Measurements from ENCODE around the gene DMRT2. TPM values are rescaled to one million over a fixed set of nuclear protein-coding genes. Genes with fewer than 3 reads are reported as not detected.
A peak's percentile ranks its signal among the peaks of the same experiment; 100 is the strongest.

Gene DMRT2
- not detected for total RNA-seq

DNA sequence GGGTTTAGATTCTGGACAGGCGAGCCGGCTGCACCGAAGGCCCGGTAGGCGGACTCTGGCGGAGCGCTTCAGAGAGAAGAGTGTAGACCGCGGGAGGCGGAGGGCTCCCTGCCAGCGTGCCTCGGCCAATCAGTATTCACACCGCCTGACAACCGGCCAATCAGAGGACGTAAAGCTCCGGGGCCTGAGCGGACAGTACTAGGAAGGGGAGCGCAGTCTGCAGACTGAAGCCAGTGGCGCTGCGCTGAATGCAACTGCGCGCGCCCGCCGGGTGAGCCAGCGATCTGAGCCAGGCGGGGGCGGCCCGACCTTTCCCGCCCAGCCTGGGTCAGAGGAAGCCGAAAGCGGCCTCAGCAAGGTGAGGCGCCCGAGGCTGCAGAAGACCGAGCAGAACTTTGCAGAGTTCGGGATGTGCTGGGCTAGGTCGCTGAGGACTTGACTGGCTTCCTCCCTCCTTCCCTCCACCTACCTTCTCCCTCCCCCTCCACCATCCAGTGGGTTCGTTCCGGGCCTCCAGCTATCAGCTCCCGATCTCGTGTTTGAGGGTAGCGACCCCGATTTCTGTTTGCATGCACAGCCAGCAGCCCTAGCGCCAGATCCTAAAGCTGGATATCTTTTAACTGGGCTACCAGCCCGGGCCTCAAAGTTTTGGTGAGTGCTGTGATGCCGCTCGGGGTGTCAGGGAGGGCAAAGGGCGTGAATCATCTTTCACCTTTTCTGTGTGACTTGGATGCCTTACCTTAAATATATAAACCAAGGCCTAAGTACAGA lies at the start of gene DMRT2:
DMRT2 (plus strand) TSS at position 233 of the 771 bp plus-strand sequence. CDS start 1,257 bp downstream, outside the sequence.
- peaks cover 24% of the 10 kb centered on the region for H3K4me1 Mint-ChIP-seq
- peak; percentile 78 for ATAC-seq (replicated peaks)
- peak within 1 kb of the TSS; percentile 84 for H3K4me3 Mint-ChIP-seq
- no peak within 1 kb of the TSS for H3K27ac Mint-ChIP-seq
- H3K36me3 Mint-ChIP-seq (ENCODE audit: low read depth) = peaks cover 11% of the 10 kb centered on the region
- no peaks in the 10 kb centered on the region for H3K9me3 Mint-ChIP-seq
- peaks cover 74% of the 10 kb centered on the region for H3K27me3 Mint-ChIP-seq

- Mint-ChIP-seq H3K36me3 (ENCODE audit: low read depth) (no peaks in the 10 kb centered on the region), H3K27ac (no peak overlapping the region), H3K4me1 (no peaks in the 10 kb centered on the region), H3K27me3 (peaks cover 5% of the 10 kb centered on the region), H3K4me3 (no peak overlapping the region), H3K9me3 (no peaks in the 10 kb centered on the region)
- no peak for ATAC-seq (replicated peaks)
These were observed 48.3 kb upstream of the DMRT2 start for GRCh38 chr9:1001838-1002237.

DNA sequence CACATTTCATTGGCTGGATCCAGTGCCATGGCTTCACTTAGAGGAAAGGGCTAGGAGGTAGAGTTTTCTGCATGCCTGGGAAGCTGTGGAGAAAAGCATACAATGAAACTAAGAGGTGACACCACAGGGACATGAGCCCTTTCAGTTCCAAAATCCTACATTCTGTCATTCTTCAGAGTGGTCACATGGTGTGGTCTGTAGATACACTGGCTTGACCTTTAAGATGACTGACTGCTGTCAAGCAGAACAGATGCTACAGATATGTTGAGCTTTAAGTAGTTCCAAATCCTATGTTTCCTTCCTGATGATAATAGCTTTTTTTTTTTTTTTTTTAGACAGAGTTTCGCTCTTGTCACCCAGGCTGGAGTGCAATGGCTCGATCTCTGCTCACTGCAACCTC lies 47.5 kb upstream of the DMRT2 start:
- ATAC-seq (replicated peaks) = no peak
- Mint-ChIP-seq H3K27me3 (peaks cover 8% of the 10 kb centered on the region), H3K4me1 (no peaks in the 10 kb centered on the region), H3K36me3 (ENCODE audit: low read depth) (no peaks in the 10 kb centered on the region), H3K27ac (no peak overlapping the region), H3K9me3 (no peaks in the 10 kb centered on the region), H3K4me3 (no peak overlapping the region)

- peaks cover 14% of the 10 kb centered on the region for H3K27me3 Mint-ChIP-seq
- ATAC-seq (replicated peaks) = peak; percentile 35
- no peaks in the 10 kb centered on the region for H3K36me3 Mint-ChIP-seq (ENCODE audit: low read depth)
- no peaks in the 10 kb centered on the region for H3K9me3 Mint-ChIP-seq
- H3K4me1 Mint-ChIP-seq = no peaks in the 10 kb centered on the region
- no peak overlapping the region for H3K4me3 Mint-ChIP-seq
- no peak overlapping the region for H3K27ac Mint-ChIP-seq
These were observed 45.0 kb upstream of the DMRT2 start for GRCh38 chr9:1005043-1005667.

DNA sequence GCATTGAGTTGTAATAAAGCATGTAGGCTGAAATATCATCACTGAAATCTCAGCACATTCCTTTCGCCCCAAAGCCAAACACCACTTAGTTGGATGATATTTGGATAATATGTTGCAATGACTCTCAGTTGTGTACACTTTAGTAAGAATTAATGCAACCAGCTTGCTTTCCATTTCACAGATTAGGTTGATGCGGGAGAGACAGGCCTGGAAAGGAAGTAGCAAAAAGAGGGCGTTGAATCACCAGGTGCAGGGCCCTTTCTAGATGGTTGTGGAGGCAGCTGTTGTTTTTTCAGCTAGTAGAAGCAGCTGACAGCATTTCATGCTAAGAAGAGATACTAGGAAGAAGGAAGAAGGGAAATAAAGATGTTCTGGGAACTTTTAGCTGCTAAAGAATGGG lies 42.8 kb upstream of the DMRT2 start:
- H3K4me3 Mint-ChIP-seq = no peak overlapping the region
- no peaks in the 10 kb centered on the region for H3K36me3 Mint-ChIP-seq (ENCODE audit: low read depth)
- peaks cover 14% of the 10 kb centered on the region for H3K27me3 Mint-ChIP-seq
- no peaks in the 10 kb centered on the region for H3K4me1 Mint-ChIP-seq
- no peak for ATAC-seq (replicated peaks)
- no peak overlapping the region for H3K27ac Mint-ChIP-seq
- no peaks in the 10 kb centered on the region for H3K9me3 Mint-ChIP-seq

GRCh38 chr9:1008216-1008615 lies 41.9 kb upstream of the DMRT2 start:
- Mint-ChIP-seq H3K27me3 (peaks cover 19% of the 10 kb centered on the region), H3K4me3 (no peak overlapping the region), H3K9me3 (no peaks in the 10 kb centered on the region), H3K36me3 (ENCODE audit: low read depth) (no peaks in the 10 kb centered on the region), H3K4me1 (no peaks in the 10 kb centered on the region), H3K27ac (no peak overlapping the region)
- no peak for ATAC-seq (replicated peaks)

- Mint-ChIP-seq H3K4me3 (no peak overlapping the region), H3K9me3 (no peaks in the 10 kb centered on the region), H3K36me3 (ENCODE audit: low read depth) (no peaks in the 10 kb centered on the region), H3K27ac (no peak overlapping the region), H3K27me3 (peaks cover 19% of the 10 kb centered on the region), H3K4me1 (no peaks in the 10 kb centered on the region)
- ATAC-seq (replicated peaks) = peak; percentile 96
These were observed 41.0 kb upstream of the DMRT2 start for GRCh38 chr9:1009101-1009707.

GRCh38 chr9:1013021-1013420 lies 37.1 kb upstream of the DMRT2 start:
- no peaks in the 10 kb centered on the region for H3K4me1 Mint-ChIP-seq
- peaks cover 12% of the 10 kb centered on the region for H3K27me3 Mint-ChIP-seq
- H3K36me3 Mint-ChIP-seq (ENCODE audit: low read depth) = no peaks in the 10 kb centered on the region
- no peak for ATAC-seq (replicated peaks)
- no peak overlapping the region for H3K27ac Mint-ChIP-seq
- H3K9me3 Mint-ChIP-seq = no peaks in the 10 kb centered on the region
- H3K4me3 Mint-ChIP-seq = no peak overlapping the region

GRCh38 chr9:1014225-1014624 lies 35.9 kb upstream of the DMRT2 start:
- H3K9me3 Mint-ChIP-seq = no peaks in the 10 kb centered on the region
- ATAC-seq (replicated peaks) = no peak
- H3K27me3 Mint-ChIP-seq = peaks cover 16% of the 10 kb centered on the region

GRCh38 chr9:1014640-1015039 lies 35.5 kb upstream of the DMRT2 start:
- Mint-ChIP-seq H3K4me3 (no peak overlapping the region), H3K27ac (no peak overlapping the region), H3K36me3 (ENCODE audit: low read depth) (no peaks in the 10 kb centered on the region), H3K27me3 (peaks cover 18% of the 10 kb centered on the region), H3K4me1 (no peaks in the 10 kb centered on the region), H3K9me3 (no peaks in the 10 kb centered on the region)
- ATAC-seq (replicated peaks) = no peak

More at GRCh38 chr9:1014225-1014624, 35.9 kb upstream of the DMRT2 start:
- H3K4me1 Mint-ChIP-seq = no peaks in the 10 kb centered on the region
- no peak overlapping the region for H3K27ac Mint-ChIP-seq
- H3K4me3 Mint-ChIP-seq = no peak overlapping the region
- no peaks in the 10 kb centered on the region for H3K36me3 Mint-ChIP-seq (ENCODE audit: low read depth)

DNA sequence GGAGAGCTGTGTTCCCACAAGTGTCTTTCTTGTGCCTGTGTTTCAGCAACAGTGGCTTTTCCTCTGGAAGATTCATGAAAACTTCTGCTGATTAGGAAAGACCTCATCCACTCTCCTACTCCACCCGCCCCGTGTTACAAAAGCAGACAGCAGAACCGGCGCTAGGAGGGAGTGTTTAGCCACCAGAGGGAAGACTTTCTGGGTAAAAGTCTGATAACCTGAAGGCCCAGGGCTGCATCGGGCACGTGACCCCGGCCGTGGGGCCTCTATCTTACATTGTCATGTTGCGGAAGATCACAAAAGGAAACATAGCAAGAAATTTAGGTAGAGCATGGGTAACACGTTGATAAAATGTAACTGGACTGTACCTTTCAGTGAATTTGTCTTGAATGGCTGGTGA lies 32.0 kb upstream of the DMRT2 start:
- no peaks in the 10 kb centered on the region for H3K9me3 Mint-ChIP-seq
- H3K4me3 Mint-ChIP-seq = no peak overlapping the region
- peaks cover 26% of the 10 kb centered on the region for H3K27me3 Mint-ChIP-seq
- no peaks in the 10 kb centered on the region for H3K4me1 Mint-ChIP-seq
- no peak for ATAC-seq (replicated peaks)
- H3K27ac Mint-ChIP-seq = no peak overlapping the region
- H3K36me3 Mint-ChIP-seq (ENCODE audit: low read depth) = no peaks in the 10 kb centered on the region

DNA sequence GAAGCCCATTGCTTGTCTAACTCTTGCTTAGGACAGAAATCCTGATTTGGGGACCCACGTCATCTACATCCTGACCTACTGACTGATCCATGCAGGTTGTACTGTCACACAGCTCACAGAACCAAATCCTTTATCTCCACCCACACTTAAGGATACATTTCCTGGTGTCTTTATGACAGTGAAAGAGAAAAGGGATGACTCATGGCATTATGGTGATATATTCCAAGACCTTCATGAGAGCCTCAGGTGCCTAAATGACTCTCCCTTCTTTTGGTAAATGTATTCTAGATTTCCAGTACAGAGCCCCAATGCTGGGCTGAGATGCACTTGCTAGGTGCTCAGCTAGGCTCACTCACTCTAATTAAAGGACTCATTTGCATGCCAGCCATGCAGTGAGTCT lies 26.0 kb upstream of the DMRT2 start:
- ATAC-seq (replicated peaks) = peak; percentile 26
- Mint-ChIP-seq H3K9me3 (no peaks in the 10 kb centered on the region), H3K27me3 (peaks cover 33% of the 10 kb centered on the region), H3K4me1 (no peaks in the 10 kb centered on the region), H3K27ac (no peak overlapping the region), H3K4me3 (no peak overlapping the region), H3K36me3 (ENCODE audit: low read depth) (no peaks in the 10 kb centered on the region)

DNA sequence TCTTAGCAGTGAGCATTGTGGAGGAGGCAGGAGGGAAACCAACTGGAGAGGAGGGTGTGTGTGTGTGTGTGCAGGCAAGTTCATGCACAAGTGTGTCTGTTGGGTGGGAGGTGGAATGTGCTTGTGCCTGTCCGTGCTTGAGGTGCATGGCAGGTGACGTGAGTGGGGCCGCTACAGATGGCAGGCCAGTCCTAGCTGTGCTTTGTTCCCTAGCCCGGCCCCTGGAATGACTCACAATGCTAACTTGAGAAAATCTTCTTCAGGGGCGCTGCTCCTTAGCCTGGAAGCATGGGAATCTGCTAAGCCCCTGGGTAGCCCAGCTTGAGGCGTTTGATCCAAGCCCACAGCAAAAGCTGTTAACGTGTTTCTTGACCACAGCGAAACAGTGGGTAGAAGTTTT lies 25.0 kb upstream of the DMRT2 start:
- Mint-ChIP-seq H3K4me3 (no peak overlapping the region), H3K36me3 (ENCODE audit: low read depth) (no peaks in the 10 kb centered on the region), H3K27ac (no peak overlapping the region), H3K27me3 (peaks cover 33% of the 10 kb centered on the region), H3K4me1 (no peaks in the 10 kb centered on the region), H3K9me3 (no peaks in the 10 kb centered on the region)
- no peak for ATAC-seq (replicated peaks)

DNA sequence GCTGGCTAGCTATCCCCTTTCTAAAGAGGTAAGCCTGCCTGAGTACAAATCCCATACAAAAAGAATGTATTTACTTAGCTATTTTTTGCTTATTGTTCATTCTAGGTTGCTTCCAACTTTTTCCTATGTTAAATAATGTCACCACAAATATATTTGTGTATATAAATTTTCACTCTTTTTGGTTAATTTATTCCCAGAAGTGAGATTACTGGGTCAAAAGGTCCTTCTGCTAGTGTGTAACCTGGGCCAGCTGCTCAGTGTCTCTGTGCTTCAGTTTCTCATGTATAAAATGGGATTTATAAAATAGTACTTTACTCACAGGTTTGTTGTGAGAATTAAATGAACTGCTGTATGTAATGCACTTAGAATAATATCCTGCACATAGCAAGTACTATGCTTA lies 23.9 kb upstream of the DMRT2 start:
- Mint-ChIP-seq H3K27ac (no peak overlapping the region), H3K36me3 (ENCODE audit: low read depth) (no peaks in the 10 kb centered on the region), H3K4me3 (no peak overlapping the region), H3K27me3 (peaks cover 29% of the 10 kb centered on the region), H3K4me1 (no peaks in the 10 kb centered on the region), H3K9me3 (no peaks in the 10 kb centered on the region)
- ATAC-seq (replicated peaks) = no peak
